HCT116 (cell line): Measurements from ENCODE around the gene MRPS23. TPM values are rescaled to one million over a fixed set of nuclear protein-coding genes. Genes with fewer than 3 reads are reported as not detected.

Experiments used
- ATAC-seq: fragments of 200-7000 bp; cut with Tn5 transposase; 2 replicates; pipeline ENCODE4 v1.9.1; 2020; ENCODE audit warnings: mild to moderate bottlenecking, moderate library complexity
- BruUV-seq: library from RNA; stranded (reverse); fragments of 400-500 nt; replicated peaks from 2 replicates; lab custom pipeline; 2021; lab: Mats Ljungman, UMichigan
- CTCF ChIA-PET: fragments of 300-600 bp; sonication (Branson Sonifier 250); formaldehyde crosslinking; loops from one replicate; lab custom pipeline; 2021; ENCODE audit warnings: antibody characterized with exemption; lab: Charles Lee
- POLR2A ChIA-PET: fragments of 300-600, 350-600 bp; sonication (Branson Sonifier 250); formaldehyde crosslinking; loops from one replicate; lab custom pipeline; 2021; ENCODE audit warnings: antibody characterized with exemption; lab: Charles Lee
- RAD21 ChIA-PET, 2 experiments: fragments of 300-600 bp; sonication (Branson Sonifier 250); formaldehyde crosslinking; loops; one replicate each; lab custom pipeline; 2023; ENCODE audit warnings: low total read pairs in 2 of 2; ENCODE audit not compliant: uncharacterized antibody in 2 of 2, unreplicated experiment in 2 of 2, low non-redundant PET in 1 of 2; lab: Charles Lee
- DNase-seq: peaks from one replicate; pipeline ENCODE4 v3.0.0-alpha.2; 2010; ENCODE audit warnings: low read depth, low spot score
- H2AFZ ChIP-seq: fragments of 200-600 bp; shearing (Covaris generic), sonication (generic); 2 replicates; pipeline ENCODE4 v1.6.1; 2017; ENCODE audit warnings: low read depth, mixed run types, mixed read lengths, antibody characterized with exemption, low read length; ENCODE audit not compliant: poor library complexity, severe bottlenecking
- H3K27ac ChIP-seq: 2 replicates; pipeline ENCODE4 v1.5.1; 2012; ENCODE audit warnings: low read depth, low read length
- H3K27me3 ChIP-seq: fragments of 200-600 bp; sonication (generic); 2 replicates; pipeline ENCODE4 v1.6.1; 2016; ENCODE audit warnings: mixed run types, low read length, mixed read lengths; ENCODE audit not compliant: insufficient read depth
- H3K36me3 ChIP-seq, 2 experiments: fragments of 200-500 bp in 1 of 2; fragments of 200-600 bp in 1 of 2; sonication (Bioruptor generic) in 1 of 2; sonication (generic) in 1 of 2; 2 replicates each; pipeline versions ENCODE4 v1.5.1 to v1.6.1; 2014 to 2016; ENCODE audit warnings: low read length in 2 of 2, inconsistent platforms in 1 of 2, mixed read lengths in 1 of 2, mixed run types in 1 of 2; ENCODE audit not compliant: insufficient read depth in 2 of 2, control insufficient read depth in 1 of 2
- H3K4me1 ChIP-seq, 2 experiments: fragments of 200-600 bp in 1 of 2; sonication (generic) in 1 of 2; 2 replicates each; pipeline versions ENCODE4 v1.5.1 to v1.6.1; 2012 to 2017; ENCODE audit warnings: low read length in 2 of 2, inconsistent platforms in 1 of 2, mild to moderate bottlenecking in 1 of 2, mixed read lengths in 1 of 2, mixed run types in 1 of 2, moderate library complexity in 1 of 2; ENCODE audit not compliant: insufficient read depth in 2 of 2, control insufficient read depth in 1 of 2
- H3K4me2 ChIP-seq: fragments of 200-600 bp; sonication (generic); 2 replicates; pipeline ENCODE4 v1.6.1; 2017; ENCODE audit warnings: mixed run types, low read length, mixed read lengths
- H3K4me3 ChIP-seq, 2 experiments: fragments of 200-600 bp in 1 of 2; sonication (generic) in 1 of 2; replicated peaks in 1 of 2; 2 replicates each; pipeline ENCODE4 v1.5.1; 2011 to 2016; ENCODE audit warnings: low read length in 2 of 2, control low read depth in 1 of 2, low read depth in 1 of 2, mild to moderate bottlenecking in 1 of 2, mixed read lengths in 1 of 2, mixed run types in 1 of 2
- H3K79me2 ChIP-seq: fragments of 200-600 bp; sonication (generic); 2 replicates; pipeline ENCODE4 v1.6.1; 2017; ENCODE audit warnings: mild to moderate bottlenecking, mixed run types, low read length, moderate library complexity, mixed read lengths; ENCODE audit not compliant: insufficient read depth
- H3K9ac ChIP-seq: fragments of 200-600 bp; sonication (generic); 2 replicates; pipeline ENCODE4 v1.6.1; 2016; ENCODE audit warnings: low read length, mixed read lengths
- H3K9me2 ChIP-seq: fragments of 200-600 bp; sonication (generic), shearing (Covaris generic); 2 replicates; pipeline ENCODE4 v1.6.1; 2017; ENCODE audit warnings: mixed run types, mild to moderate bottlenecking, moderate library complexity; ENCODE audit not compliant: insufficient read depth
- H3K9me3 ChIP-seq, 2 experiments: fragments of 200-500 bp in 1 of 2; fragments of 200-600 bp in 1 of 2; sonication (Bioruptor generic) in 1 of 2; sonication (generic) in 1 of 2; 2 replicates each; pipeline ENCODE4 v1.6.1; 2014 to 2017; ENCODE audit warnings: low read length in 2 of 2, mixed read lengths in 2 of 2, inconsistent platforms in 1 of 2, low read depth in 1 of 2, mild to moderate bottlenecking in 1 of 2, mixed run types in 1 of 2, moderate library complexity in 1 of 2; ENCODE audit not compliant: control insufficient read depth in 1 of 2, insufficient read depth in 1 of 2
- H4K20me1 ChIP-seq: fragments of 200-600 bp; sonication (generic), shearing (Covaris generic); 2 replicates; pipeline ENCODE4 v1.6.1; 2017; ENCODE audit warnings: mixed run types, mild to moderate bottlenecking, moderate library complexity; ENCODE audit not compliant: insufficient read depth
- POLR2AphosphoS5 ChIP-seq: IDR thresholded peaks from 2 replicates; pipeline ENCODE4 v1.6.1; 2011; ENCODE audit warnings: mild to moderate bottlenecking, low read depth, low read length, moderate library complexity
- TCF7L2 ChIP-seq: IDR thresholded peaks from 2 replicates; pipeline ENCODE4 v1.7.0; 2011; ENCODE audit warnings: borderline replicate concordance, inconsistent platforms; ENCODE audit not compliant: insufficient read depth, insufficient read length; ENCODE audit errors: extremely low read depth
- YY1 ChIP-seq: IDR thresholded peaks from 2 replicates; pipeline ENCODE4 v1.6.1; 2011; ENCODE audit warnings: low read length, low read depth, moderate library complexity, mild to moderate bottlenecking; ENCODE audit not compliant: insufficient replicate concordance; ENCODE audit errors: extremely low read depth
- ZBTB33 ChIP-seq: IDR thresholded peaks from 2 replicates; pipeline ENCODE4 v1.6.1; 2011; ENCODE audit warnings: mild to moderate bottlenecking, low read length, moderate library complexity; ENCODE audit not compliant: insufficient replicate concordance; ENCODE audit errors: extremely low read depth
- intact Hi-C: fragments of 100-400 bp; cut with micrococcal nuclease; formaldehyde crosslinking; loops from 2 replicates; pipeline ENCODE4 v1.10.0; 2022
- total RNA-seq: library from RNA; stranded (reverse); gene quantifications from one replicate; pipeline ENCODE4 v1.2.1, GENCODE V29; 2021; ENCODE audit not compliant: unreplicated experiment

The MRPS23 gene
- total RNA-seq, 1 experiment from 2014 or later = 109 TPM

- TF ChIP-seq ZBTB33 (no peak), YY1 (no peak)
These were observed 10.0 kb upstream of the MRPS23 start (continued) for GRCh38 chr17:57859601-57860413.

- intact Hi-C loops = loop anchor here (1.0 to 2.0 kb wide), 4 partner anchors 94 to 254 kb away; no protein-coding TSS in a partner anchor
- ATAC-seq = no peak
- Histone ChIP-seq H3K9me2 (no peaks in the 10 kb centered on the region), H3K4me1 (peaks cover 50 to 72% of the 10 kb centered on the region in 2 experiments), H2AFZ (no peak overlapping the region), H4K20me1 (no peaks in the 10 kb centered on the region), H3K4me3 (no peak overlapping the region), H3K36me3 (no peaks in the 10 kb centered on the region), H3K4me2 (no peak overlapping the region), H3K9ac (no peak overlapping the region), H3K27ac (no peak overlapping the region), H3K9me3 (no peaks in the 10 kb centered on the region), H3K79me2 (no peaks in the 10 kb centered on the region), H3K27me3 (no peaks in the 10 kb centered on the region)
- no peak for DNase-seq
- RAD21 ChIA-PET = interaction anchor here in 1 of 2 experiments (1.4 kb wide), 1 partner anchor 131 kb away, joined by 3 read pairs; no protein-coding TSS in a partner anchor
- BruUV-seq = no TSS peak
- CTCF ChIA-PET = interaction anchor here (1.0 to 12.4 kb wide), 9 partner anchors 8 to 254 kb away, joined by 3 to 288 read pairs (median 8); partner anchors contain the start of genes MRPS23, SRSF1 and VEZF1
- TF ChIP-seq TCF7L2 (no peak), POLR2AphosphoS5 (peak; percentile 30; the same call in 1 of the 2 replicates)
- POLR2A ChIA-PET = interaction anchor here (1.2 to 4.2 kb wide), 3 partner anchors 96 to 139 kb away, joined by 4 to 53 read pairs (median 5); partner anchors contain the start of genes CUEDC1 and VEZF1
These were observed 9.0 kb upstream of the MRPS23 start for GRCh38 chr17:57858838-57859237.
